Measurements from ENCODE around the gene CXXC5. TPM values are rescaled to one million over a fixed set of nuclear protein-coding genes. Genes with fewer than 3 reads are reported as not detected.
"Not testable (repeated sequence)": the region's sequence is repeated elsewhere in the genome, so short reads cannot be mapped to it uniquely, and the experiment has no call there.

The CXXC5 gene
- total RNA-seq, 2 experiments from 2014 or later = 1.4 to 1.7 TPM

- Mint-ChIP-seq H3K36me3 (ENCODE audit: low read depth) (no peaks in the 10 kb centered on the region), H3K4me1 (peaks cover 10% of the 10 kb centered on the region), H3K27ac (no peak overlapping the region), H3K27me3 (peaks cover 45% of the 10 kb centered on the region), H3K4me3 (peak overlapping the region; percentile 53), H3K9me3 (no peaks in the 10 kb centered on the region)
- DNase-seq = peak; percentile 46
- POLR2A ChIA-PET = interaction anchor here (0.6 to 1.6 kb wide), 5 partner anchors 11 to 1136 kb away, joined by 3 read pairs; partner anchors contain the start of gene HSPA9
- CTCF ChIA-PET = interaction anchor here (0.7 to 2.3 kb wide), 7 partner anchors 10 to 187 kb away, joined by 3 to 11 read pairs (median 5); no protein-coding TSS in a partner anchor
Observed at GRCh38 chr5:139711067-139711905, 63.1 kb downstream of the CXXC5 start.

GRCh38 chr5:139711906-139712224 lies 63.7 kb downstream of the CXXC5 start:
- peaks cover 10% of the 10 kb centered on the region for H3K4me1 Mint-ChIP-seq
- H3K27me3 Mint-ChIP-seq = peaks cover 45% of the 10 kb centered on the region
- no peak overlapping the region for H3K27ac Mint-ChIP-seq
- peak overlapping the region; percentile 53 for H3K4me3 Mint-ChIP-seq
- H3K36me3 Mint-ChIP-seq (ENCODE audit: low read depth) = no peaks in the 10 kb centered on the region
- ChIA-PET CTCF (interaction anchor here (0.9 to 2.3 kb wide), 3 partner anchors 54 to 80 kb away, joined by 3 to 11 read pairs (median 3); no protein-coding TSS in a partner anchor), POLR2A (interaction anchor here (1.1 kb wide), 1 partner anchor 12 kb away, joined by 3 read pairs; no protein-coding TSS in a partner anchor)
- DNase-seq = no peak
- no peaks in the 10 kb centered on the region for H3K9me3 Mint-ChIP-seq

- peaks cover 10% of the 10 kb centered on the region for H3K4me1 Mint-ChIP-seq
- POLR2A ChIA-PET = no interaction called here
Observed at GRCh38 chr5:139712412-139712811, 64.3 kb downstream of the CXXC5 start.

GRCh38 chr5:139713898-139714297 lies 65.7 kb downstream of the CXXC5 start:
- H3K4me3 Mint-ChIP-seq; CTCF ChIA-PET; H3K36me3 Mint-ChIP-seq (ENCODE audit: low read depth); H3K9me3 Mint-ChIP-seq; DNase-seq; H3K27ac Mint-ChIP-seq; POLR2A ChIA-PET: not testable (repeated sequence)
- Mint-ChIP-seq H3K4me1 (peaks cover 10% of the 10 kb centered on the region), H3K27me3 (peaks cover 33% of the 10 kb centered on the region)

More at GRCh38 chr5:139712412-139712811, 64.3 kb downstream of the CXXC5 start:
- Mint-ChIP-seq H3K27ac (no peak overlapping the region), H3K9me3 (no peaks in the 10 kb centered on the region), H3K27me3 (peaks cover 44% of the 10 kb centered on the region), H3K4me3 (no peak overlapping the region), H3K36me3 (ENCODE audit: low read depth) (no peaks in the 10 kb centered on the region)
- CTCF ChIA-PET = no interaction called here
- no peak for DNase-seq

GRCh38 chr5:139717221-139717620 lies 69.1 kb downstream of the CXXC5 start:
- peaks cover 16% of the 10 kb centered on the region for H3K27me3 Mint-ChIP-seq
- POLR2A ChIA-PET = no interaction called here
- peaks cover 5% of the 10 kb centered on the region for H3K36me3 Mint-ChIP-seq (ENCODE audit: low read depth)
- H3K9me3 Mint-ChIP-seq = peaks cover 16% of the 10 kb centered on the region
- no peak for DNase-seq
- CTCF ChIA-PET = interaction anchor here (0.7 kb wide), 1 partner anchor 62 kb away, joined by 3 read pairs; no protein-coding TSS in a partner anchor
- no peak overlapping the region for H3K27ac Mint-ChIP-seq
- no peaks in the 10 kb centered on the region for H3K4me1 Mint-ChIP-seq
- no peak overlapping the region for H3K4me3 Mint-ChIP-seq

GRCh38 chr5:139718403-139718802 lies 70.3 kb downstream of the CXXC5 start:
- H3K27ac Mint-ChIP-seq; CTCF ChIA-PET; H3K4me3 Mint-ChIP-seq; H3K4me1 Mint-ChIP-seq; POLR2A ChIA-PET; H3K27me3 Mint-ChIP-seq; DNase-seq; H3K36me3 Mint-ChIP-seq (ENCODE audit: low read depth): not testable (repeated sequence)
- peaks cover 16% of the 10 kb centered on the region for H3K9me3 Mint-ChIP-seq

GRCh38 chr5:139719970-139720369 lies 71.8 kb downstream of the CXXC5 start:
- H3K27ac Mint-ChIP-seq; CTCF ChIA-PET; H3K27me3 Mint-ChIP-seq; POLR2A ChIA-PET; DNase-seq; H3K36me3 Mint-ChIP-seq (ENCODE audit: low read depth); H3K4me1 Mint-ChIP-seq; H3K4me3 Mint-ChIP-seq: not testable (repeated sequence)
- H3K9me3 Mint-ChIP-seq = peaks cover 16% of the 10 kb centered on the region

- Mint-ChIP-seq H3K4me1 (no peaks in the 10 kb centered on the region), H3K9me3 (peaks cover 9% of the 10 kb centered on the region), H3K27ac (no peak overlapping the region), H3K27me3 (no peaks in the 10 kb centered on the region), H3K36me3 (ENCODE audit: low read depth) (no peaks in the 10 kb centered on the region), H3K4me3 (no peak overlapping the region)
- no peak for DNase-seq
- CTCF ChIA-PET = no interaction called here
- POLR2A ChIA-PET = no interaction called here
Observed at GRCh38 chr5:139723986-139724587, 75.9 kb downstream of the CXXC5 start.

- Mint-ChIP-seq H3K9me3 (peaks cover 6% of the 10 kb centered on the region), H3K4me3 (no peak overlapping the region), H3K36me3 (ENCODE audit: low read depth) (no peaks in the 10 kb centered on the region), H3K4me1 (no peaks in the 10 kb centered on the region), H3K27me3 (no peaks in the 10 kb centered on the region), H3K27ac (no peak overlapping the region)
- ChIA-PET POLR2A (no interaction called here), CTCF (no interaction called here)
- no peak for DNase-seq
Observed at GRCh38 chr5:139725073-139725830, 77.1 kb downstream of the CXXC5 start.

- H3K27me3 Mint-ChIP-seq = no peaks in the 10 kb centered on the region
- H3K36me3 Mint-ChIP-seq (ENCODE audit: low read depth) = no peaks in the 10 kb centered on the region
- H3K4me1 Mint-ChIP-seq = no peaks in the 10 kb centered on the region
- CTCF ChIA-PET = interaction anchor here (0.7 to 1.4 kb wide), 2 partner anchors 38 to 61 kb away, joined by 3 read pairs; no protein-coding TSS in a partner anchor
- H3K27ac Mint-ChIP-seq = no peak overlapping the region
- H3K4me3 Mint-ChIP-seq = no peak overlapping the region
- DNase-seq = no peak
- POLR2A ChIA-PET = no interaction called here
- no peaks in the 10 kb centered on the region for H3K9me3 Mint-ChIP-seq
Observed at GRCh38 chr5:139726248-139726647, 78.1 kb downstream of the CXXC5 start.

GRCh38 chr5:139727615-139728014 lies 79.5 kb downstream of the CXXC5 start:
- DNase-seq; H3K36me3 Mint-ChIP-seq (ENCODE audit: low read depth); H3K9me3 Mint-ChIP-seq; H3K4me1 Mint-ChIP-seq; H3K27ac Mint-ChIP-seq; H3K27me3 Mint-ChIP-seq; H3K4me3 Mint-ChIP-seq; POLR2A ChIA-PET: not testable (repeated sequence)
- CTCF ChIA-PET = interaction anchor here (1.4 kb wide), 1 partner anchor 60 kb away, joined by 3 read pairs; no protein-coding TSS in a partner anchor

GRCh38 chr5:139731281-139731680 lies 83.1 kb downstream of the CXXC5 start:
- POLR2A ChIA-PET = interaction anchor here (1.1 kb wide), 1 partner anchor 20 kb away, joined by 3 read pairs; no protein-coding TSS in a partner anchor
- Mint-ChIP-seq H3K4me1 (no peaks in the 10 kb centered on the region), H3K27ac (no peak overlapping the region), H3K4me3 (no peak overlapping the region), H3K27me3 (no peaks in the 10 kb centered on the region), H3K9me3 (no peaks in the 10 kb centered on the region), H3K36me3 (ENCODE audit: low read depth) (no peaks in the 10 kb centered on the region)
- CTCF ChIA-PET = interaction anchor here (0.7 kb wide), 1 partner anchor 44 kb away, joined by 3 read pairs; no protein-coding TSS in a partner anchor
- no peak for DNase-seq

GRCh38 chr5:139732019-139732418 lies 83.9 kb downstream of the CXXC5 start:
- H3K27me3 Mint-ChIP-seq = no peaks in the 10 kb centered on the region

More at GRCh38 chr5:139732019-139732418, 83.9 kb downstream of the CXXC5 start:
- ChIA-PET CTCF (no interaction called here), POLR2A (interaction anchor here (1.1 kb wide), 1 partner anchor 21 kb away, joined by 3 read pairs; no protein-coding TSS in a partner anchor)
- Mint-ChIP-seq H3K4me1 (no peaks in the 10 kb centered on the region), H3K4me3 (no peak overlapping the region), H3K27ac (no peak overlapping the region), H3K9me3 (no peaks in the 10 kb centered on the region), H3K36me3 (ENCODE audit: low read depth) (no peaks in the 10 kb centered on the region)
- no peak for DNase-seq
